Fibroblast of the aortic adventitia (primary cell): ENCODE results near the gene MOV10L1. TPM values are rescaled to one million over a fixed set of nuclear protein-coding genes. Genes with fewer than 3 reads are reported as not detected.

Experiments
- DNase-seq: peaks from one replicate; pipeline ENCODE4 v3.0.0-alpha.2; 2010; ENCODE audit warnings: low read depth
- H3K4me3 ChIP-seq: 2 replicates; pipeline ENCODE4 v1.5.1; 2011; ENCODE audit warnings: low read depth, mild to moderate bottlenecking, control low read depth, low read length, moderate library complexity
- total RNA-seq: library from RNA; depleted of rRNA; stranded (reverse); fragments of >200 nt; gene quantifications from 2 replicates; pipeline ENCODE4 v1.2.3, GENCODE V29; 2012; ENCODE audit warnings: low replicate concordance
- TF ChIP-seq, protein P1 (sequence below): IDR thresholded peaks from 2 replicates; pipeline ENCODE4 v1.5.1; 2011; ENCODE audit warnings: mild to moderate bottlenecking, low read length, control low read depth, inconsistent platforms; ENCODE audit not compliant: insufficient read depth

Gene MOV10L1
- total RNA-seq, 1 donor = 5.1 TPM

DNA sequence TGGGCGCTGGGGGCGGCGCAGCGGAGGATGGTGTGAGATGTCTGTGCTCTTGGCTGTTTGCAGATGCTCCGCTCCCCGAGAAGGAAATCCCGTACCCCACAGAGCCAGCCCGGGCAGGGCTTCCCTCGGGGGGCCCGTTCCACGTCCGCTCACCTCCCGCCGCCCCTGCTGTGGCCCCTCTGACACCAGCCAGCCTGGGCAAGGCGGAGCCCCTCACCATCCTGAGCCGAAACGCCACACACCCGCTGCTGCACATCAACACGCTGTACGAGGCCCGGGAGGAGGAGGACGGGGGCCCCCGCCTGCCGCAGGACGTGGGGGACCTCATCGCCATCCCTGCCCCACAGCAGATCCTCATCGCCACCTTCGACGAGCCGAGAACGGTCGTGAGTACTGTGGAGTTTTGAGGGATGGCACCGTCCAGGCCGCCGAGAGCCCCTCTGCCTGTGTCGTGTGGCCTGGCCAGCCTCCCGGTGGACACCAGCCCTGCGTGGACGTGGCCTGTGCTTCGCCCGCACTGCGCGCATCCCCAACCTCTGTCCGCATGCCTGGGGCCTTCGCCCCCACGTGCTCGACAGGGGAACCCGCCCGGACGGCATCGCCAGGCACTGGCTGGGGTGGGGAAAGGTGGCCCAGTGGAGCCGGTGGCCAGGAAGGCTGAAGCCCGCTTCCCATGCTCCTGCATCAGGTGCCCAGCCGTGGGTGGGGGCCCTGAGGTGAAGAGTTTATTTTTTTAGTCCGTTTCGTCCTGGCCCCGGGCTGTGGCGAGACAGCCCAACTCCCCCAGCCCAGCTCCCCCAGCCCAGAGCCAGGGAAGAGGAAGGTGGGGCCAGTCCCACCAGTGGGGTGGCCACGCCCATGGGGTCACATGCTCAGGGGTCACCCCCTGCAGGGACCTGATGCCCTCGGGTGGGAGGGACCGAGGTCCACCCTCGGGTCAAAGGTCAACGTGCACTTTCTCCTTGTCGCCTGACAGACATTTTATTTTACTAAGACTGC lies 89.4 kb downstream of the MOV10L1 start:
- TF ChIP-seq, protein P1, sequence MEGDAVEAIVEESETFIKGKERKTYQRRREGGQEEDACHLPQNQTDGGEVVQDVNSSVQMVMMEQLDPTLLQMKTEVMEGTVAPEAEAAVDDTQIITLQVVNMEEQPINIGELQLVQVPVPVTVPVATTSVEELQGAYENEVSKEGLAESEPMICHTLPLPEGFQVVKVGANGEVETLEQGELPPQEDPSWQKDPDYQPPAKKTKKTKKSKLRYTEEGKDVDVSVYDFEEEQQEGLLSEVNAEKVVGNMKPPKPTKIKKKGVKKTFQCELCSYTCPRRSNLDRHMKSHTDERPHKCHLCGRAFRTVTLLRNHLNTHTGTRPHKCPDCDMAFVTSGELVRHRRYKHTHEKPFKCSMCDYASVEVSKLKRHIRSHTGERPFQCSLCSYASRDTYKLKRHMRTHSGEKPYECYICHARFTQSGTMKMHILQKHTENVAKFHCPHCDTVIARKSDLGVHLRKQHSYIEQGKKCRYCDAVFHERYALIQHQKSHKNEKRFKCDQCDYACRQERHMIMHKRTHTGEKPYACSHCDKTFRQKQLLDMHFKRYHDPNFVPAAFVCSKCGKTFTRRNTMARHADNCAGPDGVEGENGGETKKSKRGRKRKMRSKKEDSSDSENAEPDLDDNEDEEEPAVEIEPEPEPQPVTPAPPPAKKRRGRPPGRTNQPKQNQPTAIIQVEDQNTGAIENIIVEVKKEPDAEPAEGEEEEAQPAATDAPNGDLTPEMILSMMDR = no peak
- H3K4me3 ChIP-seq = no peak overlapping the region
- DNase-seq = no peak

DNA sequence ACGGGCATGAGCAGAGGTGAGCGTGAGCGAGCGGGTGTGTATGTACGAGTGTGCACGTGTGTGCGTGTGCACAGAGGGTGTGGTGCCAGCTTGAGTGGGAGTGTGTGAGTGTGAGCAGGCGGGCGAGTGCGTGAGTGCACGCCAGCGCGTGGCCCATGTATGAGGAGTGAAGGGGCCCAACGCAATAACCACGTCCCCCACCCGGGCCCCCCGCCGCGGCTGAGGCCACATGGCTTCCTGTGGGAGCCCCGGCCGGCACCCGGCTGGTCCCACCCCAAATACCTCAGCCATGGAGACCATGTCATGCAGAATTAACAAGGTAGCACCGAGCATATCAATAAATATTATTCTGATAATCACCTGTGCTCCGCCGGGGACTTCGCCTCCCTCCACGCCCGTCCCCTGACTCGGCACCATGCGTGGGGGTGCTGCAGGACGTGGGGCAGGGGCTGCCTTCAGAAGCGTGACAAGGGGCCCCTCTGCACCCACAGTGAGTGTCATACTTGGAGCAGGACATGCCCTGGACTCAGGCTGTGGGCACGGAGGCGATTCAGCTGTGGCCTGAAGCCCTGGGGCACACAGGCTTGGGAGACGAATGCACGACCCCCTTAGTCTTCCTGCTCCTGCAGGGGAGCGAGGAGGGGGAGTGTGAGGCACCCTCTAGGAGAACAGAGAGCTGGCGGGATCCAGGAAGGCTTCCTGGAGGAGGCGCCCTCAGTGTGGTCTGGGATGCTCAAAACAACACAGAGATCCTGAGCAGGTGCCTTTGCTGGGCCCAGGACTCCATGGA lies 90.3 kb downstream of the MOV10L1 start:
- TF ChIP-seq, protein P1 = no peak
- no peak overlapping the region for H3K4me3 ChIP-seq
- no peak for DNase-seq

DNA sequence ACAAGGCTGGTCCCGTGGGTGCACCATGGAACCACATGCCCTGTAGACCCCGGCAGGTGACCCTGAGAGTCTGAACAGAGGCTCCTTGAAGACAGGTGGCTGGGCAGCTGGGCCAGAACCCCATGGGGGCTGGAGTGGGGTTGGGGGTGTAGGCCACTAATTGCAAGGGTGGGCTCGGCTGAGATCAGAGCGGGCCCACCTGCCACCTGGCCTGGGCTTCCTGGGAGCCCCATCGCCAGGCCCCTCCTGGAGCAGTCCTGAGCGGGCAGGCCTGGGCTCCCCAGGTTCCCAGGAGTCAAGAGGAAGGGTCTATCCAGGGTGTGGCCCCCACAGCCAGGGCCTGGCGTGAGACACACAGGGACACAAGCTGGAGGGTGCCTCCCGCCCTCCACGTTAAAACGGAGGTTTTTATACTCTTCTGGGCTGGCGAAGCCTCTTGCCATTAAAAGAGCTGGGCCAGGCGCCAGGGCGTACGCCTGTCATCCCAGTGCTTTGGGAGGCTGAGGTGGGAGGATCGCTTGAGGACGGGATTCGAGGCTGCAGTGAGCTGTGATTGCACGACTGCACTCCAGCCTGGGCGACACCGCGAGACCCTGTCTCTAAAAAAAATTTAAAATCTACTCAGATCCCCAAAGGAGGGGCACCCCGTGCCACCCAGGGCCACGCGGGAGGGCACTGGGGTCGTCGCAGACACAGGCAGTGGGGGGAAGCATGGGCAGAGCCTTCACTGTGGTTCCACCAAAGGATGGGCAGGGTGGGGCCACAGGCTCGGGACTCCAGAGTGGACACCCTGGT lies 91.1 kb downstream of the MOV10L1 start:
- H3K4me3 ChIP-seq = no peak overlapping the region
- TF ChIP-seq, protein P1 = no peak
- DNase-seq = no peak

DNA sequence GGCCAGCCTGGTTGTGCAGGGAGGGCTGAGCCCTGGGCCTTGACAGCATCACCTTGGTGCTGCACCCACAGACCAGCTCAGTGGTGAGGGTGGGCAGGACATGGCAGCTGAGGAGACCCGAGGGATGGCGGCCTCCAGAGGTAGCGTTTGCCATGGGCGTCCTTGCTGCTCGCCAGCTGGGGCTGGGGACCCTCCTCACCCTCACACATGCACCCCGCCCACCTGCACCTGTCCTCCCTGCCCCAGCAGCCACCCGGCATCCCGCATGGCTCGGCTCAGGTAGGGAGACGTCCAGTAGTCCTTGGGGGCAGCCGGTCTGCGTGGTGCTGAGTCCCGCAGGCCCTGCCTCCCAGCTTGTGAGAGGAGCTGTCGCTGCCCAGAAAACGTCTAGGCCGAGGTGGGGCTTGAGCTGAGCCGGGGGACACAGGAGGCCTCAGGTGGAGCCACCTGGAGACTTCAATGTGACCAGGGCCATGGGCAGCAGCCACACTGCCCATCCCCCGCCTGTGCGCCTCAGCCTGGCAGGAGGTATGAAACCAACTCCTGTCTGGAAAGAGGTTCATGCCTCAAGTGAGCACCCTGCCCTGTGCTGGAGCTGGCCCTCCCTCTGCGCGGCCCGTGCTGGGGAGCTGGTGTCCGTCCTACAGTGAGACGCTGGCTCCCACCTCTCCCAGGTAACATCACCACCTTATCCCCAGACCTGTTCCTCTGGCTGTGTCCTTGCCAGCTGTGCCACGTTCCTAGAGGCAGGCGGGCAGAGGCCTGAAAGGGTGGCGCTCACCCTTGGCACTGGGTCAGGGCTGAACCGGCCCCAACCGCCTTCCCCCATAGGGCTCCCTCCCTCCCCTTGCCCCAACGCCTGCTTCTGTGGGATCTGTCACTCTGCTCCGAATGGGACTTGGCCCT lies 92.6 kb downstream of the MOV10L1 start:
- DNase-seq = no peak
- TF ChIP-seq, protein P1 = no peak

DNA sequence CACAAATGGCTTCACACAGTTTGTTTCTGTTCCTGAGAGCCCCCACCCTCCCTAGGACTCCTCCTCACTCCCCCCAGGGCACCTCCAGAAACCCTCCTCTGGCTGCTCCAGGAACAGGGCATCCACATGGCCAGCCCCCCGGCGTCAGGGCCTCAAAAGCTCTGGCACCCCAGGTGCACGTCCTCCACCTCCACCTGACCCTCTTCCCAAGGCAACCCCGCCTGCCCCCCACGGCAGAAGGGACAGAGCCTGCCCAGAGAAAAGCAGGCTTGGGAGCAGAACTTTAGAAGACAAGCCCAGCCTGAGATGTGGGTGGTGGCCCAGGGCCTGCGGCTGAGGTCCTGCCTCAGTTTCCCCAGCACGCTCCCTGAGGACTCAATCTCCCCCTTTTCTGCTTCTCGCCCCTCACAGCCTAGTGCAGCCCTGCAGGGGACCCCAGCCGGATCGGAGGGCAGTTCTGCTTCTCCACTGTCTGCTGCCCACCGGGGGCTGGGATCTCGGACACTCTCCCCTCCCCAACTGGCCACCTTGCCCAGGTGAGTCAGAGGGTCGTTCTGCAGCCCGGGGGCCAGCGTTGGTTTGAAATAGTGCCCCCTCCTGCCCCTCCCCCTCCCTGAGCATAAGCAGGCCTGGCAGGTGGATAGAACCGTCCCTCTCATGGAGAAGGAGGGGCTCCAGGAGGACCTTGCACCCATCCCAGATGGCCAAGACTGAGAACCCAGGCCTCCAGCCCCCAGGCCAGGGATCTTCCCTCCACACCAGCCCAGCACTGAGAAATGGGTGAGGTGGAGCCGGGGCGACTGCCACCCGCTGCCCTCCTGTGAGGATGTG lies 93.5 kb downstream of the MOV10L1 start:
- DNase-seq = no peak
- TF ChIP-seq, protein P1 = no peak

More for the DNA sequence above, 92.6 kb downstream of the MOV10L1 start:
- no peak overlapping the region for H3K4me3 ChIP-seq

More for the DNA sequence above, 93.5 kb downstream of the MOV10L1 start:
- H3K4me3 ChIP-seq = no peak overlapping the region
